Activated T-helper 17 cell treated with anti-CD3 and anti-CD28 coated beads, Interleukin-2, amount 50 U/mL, for 72 hours (primary cell): ENCODE measurements around the gene CST8. TPM values are rescaled to one million over a fixed set of nuclear protein-coding genes. Genes with fewer than 3 reads are reported as not detected.

Source experiments
- ATAC-seq: fragments of 150-1000 bp; cut with Tn5 transposase; replicated peaks from 2 replicates; pipeline ENCODE4 v1.10.0; 2021; ENCODE audit warnings: mild to moderate bottlenecking, moderate library complexity
- H3K27ac Mint-ChIP-seq: one replicate; pipeline ENCODE4 v1.8.0; 2022; ENCODE audit warnings: mixed read lengths
- H3K27me3 Mint-ChIP-seq: one replicate; pipeline ENCODE4 v1.8.0; 2022; ENCODE audit warnings: mixed read lengths
- H3K36me3 Mint-ChIP-seq: one replicate; pipeline ENCODE4 v1.8.0; 2022; ENCODE audit warnings: low read depth, mild to moderate bottlenecking, mixed read lengths
- H3K4me1 Mint-ChIP-seq: one replicate; pipeline ENCODE4 v1.8.0; 2022; ENCODE audit warnings: mixed read lengths
- H3K4me3 Mint-ChIP-seq: one replicate; pipeline ENCODE4 v1.8.0; 2022; ENCODE audit warnings: mild to moderate bottlenecking, mixed read lengths
- H3K9me3 Mint-ChIP-seq: one replicate; pipeline ENCODE4 v1.8.0; 2022; ENCODE audit warnings: mixed read lengths
- total RNA-seq, 2 donors: library from RNA; stranded (reverse); gene quantifications; one replicate each; pipeline ENCODE4 v1.2.3, GENCODE V29; 2022

CST8 gene
- total RNA-seq, 2 donors from 2014 or later: 0.29 TPM; not detected in 1

GRCh38 chr20:23520185-23520584, 29.3 kb downstream of the CST8 start:
- H3K27ac Mint-ChIP-seq: no peak overlapping the region
- H3K9me3 Mint-ChIP-seq: no peaks in the 10 kb centered on the region
- no peak overlapping the region for H3K4me3 Mint-ChIP-seq
- ATAC-seq: no peak
- no peaks in the 10 kb centered on the region for H3K4me1 Mint-ChIP-seq
- no peaks in the 10 kb centered on the region for H3K36me3 Mint-ChIP-seq
- peaks cover 10% of the 10 kb centered on the region for H3K27me3 Mint-ChIP-seq

DNA sequence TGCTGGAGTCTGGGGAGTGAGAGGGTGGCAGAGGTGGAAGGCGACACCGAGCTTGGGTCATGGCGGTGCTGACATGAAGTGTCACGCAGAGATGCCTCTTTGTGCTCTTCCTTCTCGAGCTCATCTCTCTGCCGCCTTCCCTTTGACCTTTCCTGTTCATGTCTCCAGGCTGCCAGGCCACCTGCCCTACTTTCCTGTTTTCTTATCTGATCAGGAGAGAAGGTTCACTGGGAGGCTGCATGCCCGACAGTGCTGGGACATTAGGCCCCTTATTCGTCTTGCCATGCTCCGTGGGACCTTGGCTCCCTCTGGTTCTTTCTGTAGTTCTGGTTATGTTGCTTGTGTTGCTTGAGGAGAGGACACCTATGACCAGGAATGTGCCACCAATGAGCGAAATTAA, 33.2 kb downstream of the CST8 start:
- peaks cover 11% of the 10 kb centered on the region for H3K27me3 Mint-ChIP-seq
- H3K27ac Mint-ChIP-seq: no peak overlapping the region
- no peaks in the 10 kb centered on the region for H3K36me3 Mint-ChIP-seq
- no peak for ATAC-seq
- peaks cover 9% of the 10 kb centered on the region for H3K9me3 Mint-ChIP-seq
- H3K4me1 Mint-ChIP-seq: peaks cover 4% of the 10 kb centered on the region
- H3K4me3 Mint-ChIP-seq: no peak overlapping the region

- peaks cover 6% of the 10 kb centered on the region for H3K4me1 Mint-ChIP-seq
- no peaks in the 10 kb centered on the region for H3K36me3 Mint-ChIP-seq
- peaks cover 15% of the 10 kb centered on the region for H3K9me3 Mint-ChIP-seq
- H3K4me3 Mint-ChIP-seq: no peak overlapping the region
- H3K27ac Mint-ChIP-seq: no peak overlapping the region
- peaks cover 11% of the 10 kb centered on the region for H3K27me3 Mint-ChIP-seq
- ATAC-seq: no peak
These were observed 35.9 kb downstream of the CST8 start for GRCh38 chr20:23526850-23527249.

GRCh38 chr20:23528867-23529431, 38.0 kb downstream of the CST8 start:
- H3K4me3 Mint-ChIP-seq: no peak overlapping the region
- peak overlapping the region; percentile 27 for H3K27ac Mint-ChIP-seq
- H3K36me3 Mint-ChIP-seq: no peaks in the 10 kb centered on the region
- H3K27me3 Mint-ChIP-seq: peaks cover 23% of the 10 kb centered on the region
- H3K9me3 Mint-ChIP-seq: peaks cover 15% of the 10 kb centered on the region
- ATAC-seq: peak; percentile 18
- H3K4me1 Mint-ChIP-seq: peaks cover 6% of the 10 kb centered on the region

DNA sequence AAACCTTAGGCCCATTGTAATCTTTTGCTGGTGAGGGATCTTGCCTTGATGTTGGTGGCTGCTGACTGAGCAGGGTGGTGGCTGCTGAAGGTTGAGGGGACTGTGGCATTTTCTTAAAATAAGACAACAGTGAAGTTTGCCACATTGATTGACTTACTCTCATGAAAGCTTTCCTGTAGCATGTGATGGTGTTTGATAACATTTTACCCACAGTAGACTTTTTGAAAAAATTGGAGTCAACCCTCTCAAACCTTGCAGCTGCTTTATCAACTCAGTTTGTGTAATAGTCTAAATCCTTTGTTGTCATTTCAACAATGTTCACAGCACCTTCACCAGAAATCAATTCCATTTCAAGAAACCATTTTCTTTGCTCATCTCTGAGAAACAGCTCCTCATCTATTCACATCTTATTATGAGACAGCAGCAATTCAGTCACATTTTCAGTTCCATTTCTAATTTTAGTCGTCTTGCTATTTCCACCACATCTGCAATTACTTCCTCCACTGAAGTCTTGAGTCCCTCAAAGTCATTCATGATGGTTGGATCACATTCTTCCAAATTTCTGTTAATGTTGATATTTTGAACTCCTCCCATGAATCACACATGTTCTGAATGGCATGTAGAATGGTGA, 40.1 kb downstream of the CST8 start:
- Mint-ChIP-seq H3K36me3 (no peaks in the 10 kb centered on the region), H3K27me3 (peaks cover 18% of the 10 kb centered on the region), H3K4me3 (no peak overlapping the region), H3K27ac (no peak overlapping the region), H3K4me1 (peaks cover 6% of the 10 kb centered on the region), H3K9me3 (peaks cover 15% of the 10 kb centered on the region)
- peak; percentile 40 for ATAC-seq

GRCh38 chr20:23532533-23532932, 41.6 kb downstream of the CST8 start:
- no peaks in the 10 kb centered on the region for H3K36me3 Mint-ChIP-seq
- peaks cover 12% of the 10 kb centered on the region for H3K9me3 Mint-ChIP-seq
- peaks cover 6% of the 10 kb centered on the region for H3K4me1 Mint-ChIP-seq
- H3K27ac Mint-ChIP-seq: no peak overlapping the region
- ATAC-seq: peak; percentile 43
- peaks cover 22% of the 10 kb centered on the region for H3K27me3 Mint-ChIP-seq
- no peak overlapping the region for H3K4me3 Mint-ChIP-seq

- Mint-ChIP-seq H3K36me3 (no peaks in the 10 kb centered on the region), H3K4me1 (peaks cover 6% of the 10 kb centered on the region), H3K27ac (no peak overlapping the region), H3K9me3 (peaks cover 12% of the 10 kb centered on the region), H3K27me3 (peaks cover 22% of the 10 kb centered on the region), H3K4me3 (no peak overlapping the region)
- no peak for ATAC-seq
These were observed 42.2 kb downstream of the CST8 start for GRCh38 chr20:23533161-23533560.

DNA sequence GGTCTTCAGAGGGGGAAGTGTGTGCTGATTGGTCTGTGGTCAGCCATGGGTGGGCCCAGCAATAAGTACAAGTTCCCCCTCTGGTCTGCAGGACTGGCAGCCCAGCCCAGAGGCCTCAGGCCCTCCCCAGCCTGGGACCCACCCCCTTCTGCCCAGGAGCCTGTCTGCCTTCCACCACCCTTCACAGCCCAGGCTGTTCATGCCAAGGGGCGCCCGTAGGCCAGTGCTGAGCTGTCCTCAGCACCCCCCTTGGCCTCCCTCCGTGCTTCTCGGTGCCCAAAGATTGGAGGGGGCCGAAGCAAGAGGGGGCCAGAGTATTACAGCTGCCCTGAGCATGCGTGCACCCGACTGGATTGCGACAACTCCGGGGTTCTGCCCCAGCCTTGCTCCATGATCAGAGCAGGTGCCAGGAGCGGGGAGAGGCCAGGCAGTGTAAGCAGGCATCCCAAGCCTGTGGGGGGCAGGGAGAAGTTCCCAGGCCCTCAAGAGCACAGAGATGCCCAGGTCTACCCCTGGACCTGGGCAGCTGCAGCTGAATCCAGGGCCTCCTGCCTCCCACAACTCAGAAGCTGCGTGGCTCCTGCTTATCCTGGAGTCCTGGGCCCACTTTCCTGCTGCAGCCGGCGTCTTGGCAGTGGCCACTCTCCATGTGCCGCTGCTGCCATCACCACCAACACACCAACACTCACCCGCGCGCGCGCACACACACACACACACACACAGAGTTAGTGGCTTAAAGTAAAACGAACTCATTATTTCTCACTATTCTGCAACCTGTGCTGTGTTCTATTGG, 44.1 kb downstream of the CST8 start:
- Mint-ChIP-seq H3K27me3 (peaks cover 25% of the 10 kb centered on the region), H3K4me3 (no peak overlapping the region), H3K27ac (no peak overlapping the region), H3K36me3 (no peaks in the 10 kb centered on the region), H3K4me1 (no peaks in the 10 kb centered on the region), H3K9me3 (peaks cover 5% of the 10 kb centered on the region)
- no peak for ATAC-seq

DNA sequence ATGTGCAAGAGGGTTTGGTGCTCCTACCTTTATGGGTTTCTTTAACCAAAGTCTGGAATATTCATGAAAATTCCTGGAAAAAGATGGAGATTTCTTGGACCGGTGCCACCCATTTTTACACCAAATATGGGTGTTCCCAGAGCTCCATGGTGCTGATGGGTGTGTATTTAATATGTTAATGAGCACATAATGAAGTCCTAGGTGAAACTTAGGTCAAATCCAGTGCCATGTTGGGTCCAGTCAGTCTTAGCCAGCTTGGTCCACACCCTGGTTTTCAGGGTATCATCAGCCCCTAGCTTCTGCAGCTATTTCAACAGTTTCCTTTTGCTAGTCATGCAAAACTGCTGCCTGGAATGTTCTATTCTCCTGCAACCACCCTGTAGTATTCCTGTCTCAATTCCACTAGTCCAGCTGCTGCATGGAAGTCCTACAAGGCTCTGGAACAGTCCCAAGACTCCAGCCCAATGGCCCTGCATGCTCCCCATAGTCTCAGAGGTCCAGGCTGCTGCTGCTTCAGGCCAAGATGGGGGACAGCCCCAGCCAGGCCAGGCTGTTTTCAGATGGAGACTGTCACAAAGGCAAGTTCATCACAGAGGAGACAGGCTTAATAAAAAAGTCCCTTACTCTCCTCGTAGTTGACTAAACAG, 45.5 kb downstream of the CST8 start:
- Mint-ChIP-seq H3K4me1 (no peaks in the 10 kb centered on the region), H3K36me3 (no peaks in the 10 kb centered on the region), H3K9me3 (no peaks in the 10 kb centered on the region), H3K27me3 (peaks cover 22% of the 10 kb centered on the region), H3K4me3 (no peak overlapping the region), H3K27ac (no peak overlapping the region)
- no peak for ATAC-seq

DNA sequence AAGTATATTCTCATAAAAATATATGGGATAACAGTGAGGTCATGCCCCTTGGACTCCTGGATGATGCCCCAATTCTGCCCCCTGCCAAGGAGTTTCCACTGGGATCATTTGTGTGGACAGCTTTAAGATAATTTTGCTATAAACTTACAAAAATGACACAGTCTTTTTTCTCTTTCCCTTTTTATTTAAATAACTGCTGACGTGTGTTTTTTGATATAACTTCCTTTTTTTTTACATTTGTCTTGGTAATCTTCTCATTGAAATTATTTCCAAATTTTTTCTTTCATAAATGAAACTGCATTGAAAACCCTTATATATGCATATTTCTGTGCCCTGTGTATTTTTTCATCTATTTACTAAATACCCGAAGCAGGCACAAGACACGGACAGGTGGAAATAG, 46.1 kb downstream of the CST8 start:
- H3K9me3 Mint-ChIP-seq: no peaks in the 10 kb centered on the region
- no peak overlapping the region for H3K4me3 Mint-ChIP-seq
- no peaks in the 10 kb centered on the region for H3K4me1 Mint-ChIP-seq
- no peaks in the 10 kb centered on the region for H3K36me3 Mint-ChIP-seq
- no peak overlapping the region for H3K27ac Mint-ChIP-seq
- peaks cover 22% of the 10 kb centered on the region for H3K27me3 Mint-ChIP-seq
- ATAC-seq: no peak

DNA sequence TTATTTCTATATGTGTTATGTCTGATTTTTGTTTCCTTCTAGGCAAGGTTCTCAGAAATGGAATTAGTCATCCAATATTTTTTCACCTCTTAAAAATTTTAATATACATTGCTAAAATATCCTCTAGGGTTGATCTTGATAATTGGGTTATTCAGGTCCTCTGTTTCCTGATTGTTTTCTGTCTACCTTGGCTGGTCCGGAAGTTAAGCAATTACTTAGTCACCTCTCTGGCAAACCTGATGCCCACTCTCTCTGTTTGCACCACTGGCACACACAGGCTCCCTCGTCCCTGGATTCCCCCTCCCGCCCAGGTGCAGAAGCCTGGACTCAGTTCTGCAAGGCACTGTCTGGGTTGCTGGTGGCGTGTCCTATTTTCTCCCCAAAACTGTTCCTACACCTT, 49.7 kb downstream of the CST8 start:
- no peak for ATAC-seq
- Mint-ChIP-seq H3K27me3 (peaks cover 27% of the 10 kb centered on the region), H3K9me3 (no peaks in the 10 kb centered on the region), H3K27ac (no peak overlapping the region), H3K36me3 (no peaks in the 10 kb centered on the region), H3K4me1 (no peaks in the 10 kb centered on the region), H3K4me3 (no peak overlapping the region)

GRCh38 chr20:23541330-23541729, 50.4 kb downstream of the CST8 start:
- H3K36me3 Mint-ChIP-seq: no peaks in the 10 kb centered on the region
- H3K4me1 Mint-ChIP-seq: no peaks in the 10 kb centered on the region
- no peak overlapping the region for H3K4me3 Mint-ChIP-seq
- no peak for ATAC-seq
- H3K27me3 Mint-ChIP-seq: peaks cover 27% of the 10 kb centered on the region
- H3K9me3 Mint-ChIP-seq: no peaks in the 10 kb centered on the region
- H3K27ac Mint-ChIP-seq: no peak overlapping the region

- Mint-ChIP-seq H3K36me3 (no peaks in the 10 kb centered on the region), H3K9me3 (no peaks in the 10 kb centered on the region), H3K4me3 (no peak overlapping the region), H3K4me1 (no peaks in the 10 kb centered on the region), H3K27me3 (peaks cover 27% of the 10 kb centered on the region), H3K27ac (no peak overlapping the region)
- no peak for ATAC-seq
These were observed 50.9 kb downstream of the CST8 start for GRCh38 chr20:23541776-23542175.

DNA sequence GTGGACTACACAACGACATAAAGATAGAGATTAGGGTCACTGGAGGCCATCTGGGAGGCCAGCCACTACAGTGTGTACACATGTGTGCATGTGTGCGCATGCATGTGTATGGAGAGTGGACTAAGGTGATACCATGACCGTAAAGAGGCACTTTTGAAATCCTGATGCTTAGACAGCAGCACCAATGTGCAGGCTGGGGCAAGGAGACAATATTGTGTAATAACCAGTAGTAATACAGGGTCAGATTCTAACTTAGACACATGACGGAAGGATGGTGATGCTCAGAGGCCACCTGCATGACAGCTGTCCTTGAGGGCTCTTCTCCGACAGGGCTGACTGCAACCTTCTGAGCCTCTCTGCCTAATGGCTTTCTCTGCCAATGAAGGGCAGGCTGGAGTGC, 51.9 kb downstream of the CST8 start:
- no peak overlapping the region for H3K27ac Mint-ChIP-seq
- no peaks in the 10 kb centered on the region for H3K36me3 Mint-ChIP-seq
- peaks cover 23% of the 10 kb centered on the region for H3K27me3 Mint-ChIP-seq
- ATAC-seq: no peak
- H3K4me3 Mint-ChIP-seq: no peak overlapping the region
- H3K4me1 Mint-ChIP-seq: no peaks in the 10 kb centered on the region
- no peaks in the 10 kb centered on the region for H3K9me3 Mint-ChIP-seq

DNA sequence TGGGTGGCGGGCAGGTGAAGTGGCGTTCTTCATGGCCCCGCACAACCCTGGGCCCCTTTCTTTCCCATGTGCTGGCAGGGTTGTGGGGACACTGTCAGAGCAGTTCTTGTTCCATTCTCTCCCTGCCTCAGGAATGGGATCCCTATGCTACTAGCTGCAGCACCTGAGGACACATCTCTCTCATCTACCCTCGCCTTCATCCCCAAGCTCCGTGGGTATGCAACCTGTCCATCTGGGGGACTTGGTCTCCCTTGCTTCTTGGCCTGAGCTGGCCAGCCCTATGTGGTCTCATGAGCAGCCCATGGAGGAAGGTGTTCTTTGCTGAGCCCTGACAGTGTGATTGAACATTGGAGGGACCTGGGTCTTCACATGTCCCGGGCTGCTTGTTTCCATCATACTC, 53.2 kb downstream of the CST8 start:
- Mint-ChIP-seq H3K36me3 (no peaks in the 10 kb centered on the region), H3K27ac (no peak overlapping the region), H3K9me3 (no peaks in the 10 kb centered on the region), H3K27me3 (peaks cover 21% of the 10 kb centered on the region), H3K4me3 (no peak overlapping the region), H3K4me1 (no peaks in the 10 kb centered on the region)
- no peak for ATAC-seq
